Measurements from ENCODE around the gene TPK1.
"Not testable (repeated sequence)": the region's sequence is repeated elsewhere in the genome, so short reads cannot be mapped to it uniquely, and the experiment has no call there.

TPK1 gene

GRCh38 chr7:144775749-144776148 lies 60.1 kb downstream of the TPK1 start:
- DNase-seq = no peak

GRCh38 chr7:144771927-144772326 lies 63.9 kb downstream of the TPK1 start:
- no peak for DNase-seq

GRCh38 chr7:144771174-144771573 lies 64.7 kb downstream of the TPK1 start:
- no peak for DNase-seq

GRCh38 chr7:144769352-144769751 lies 66.5 kb downstream of the TPK1 start:
- no peak for DNase-seq

- DNase-seq = no peak
Observed at GRCh38 chr7:144768633-144769032, 67.2 kb downstream of the TPK1 start.

- DNase-seq = no peak
Observed at GRCh38 chr7:144763291-144763690, 72.6 kb downstream of the TPK1 start.

- DNase-seq = no peak
Observed at GRCh38 chr7:144762853-144763252, 73.0 kb downstream of the TPK1 start.

GRCh38 chr7:144761493-144761892 lies 74.4 kb downstream of the TPK1 start:
- DNase-seq = no peak

- no peak for DNase-seq
Observed at GRCh38 chr7:144759653-144760052, 76.2 kb downstream of the TPK1 start.

- DNase-seq = no peak
Observed at GRCh38 chr7:144747936-144748335, 87.9 kb downstream of the TPK1 start.

- DNase-seq = no peak
Observed at GRCh38 chr7:144738708-144739314, 97.0 kb downstream of the TPK1 start.

- DNase-seq = no peak
Observed at GRCh38 chr7:144738146-144738545, 97.7 kb downstream of the TPK1 start.

GRCh38 chr7:144736880-144737493 lies 98.9 kb downstream of the TPK1 start:
- no peak for DNase-seq

- DNase-seq = no peak
Observed at GRCh38 chr7:144735505-144736276, 100.2 kb downstream of the TPK1 start.

- DNase-seq = no peak
Observed at GRCh38 chr7:144731661-144732351, 104.0 kb downstream of the TPK1 start.

- no peak for DNase-seq
Observed at GRCh38 chr7:144730224-144730623, 105.6 kb downstream of the TPK1 start.

- DNase-seq = no peak
Observed at GRCh38 chr7:144729226-144729625, 106.6 kb downstream of the TPK1 start.

GRCh38 chr7:144728551-144728950 lies 107.3 kb downstream of the TPK1 start:
- no peak for DNase-seq

- not testable (repeated sequence) for DNase-seq
Observed at GRCh38 chr7:144726840-144727239, 109.0 kb downstream of the TPK1 start.

GRCh38 chr7:144725070-144725469 lies 110.8 kb downstream of the TPK1 start:
- no peak for DNase-seq

- DNase-seq = no peak
Observed at GRCh38 chr7:144723301-144723700, 112.6 kb downstream of the TPK1 start.

GRCh38 chr7:144720710-144721109 lies 115.1 kb downstream of the TPK1 start:
- DNase-seq = no peak

- DNase-seq = no peak
Observed at GRCh38 chr7:144720149-144720548, 115.7 kb downstream of the TPK1 start.

GRCh38 chr7:144717720-144718119 lies 118.1 kb downstream of the TPK1 start:
- no peak for DNase-seq
